Tibial artery (tissue), 4 donors: ENCODE data around the gene MED17.

Experiments used
- DNase-seq, 2 donors: peaks; one replicate each; pipeline ENCODE4 v3.0.0-alpha.2; 2019
- H3K27ac ChIP-seq, 2 donors: fragments of 200-600 bp; sonication (generic) in 1 of 2; 1 replicate in 1 of 2; 2 replicates in 1 of 2; pipeline ENCODE4 v1.5.1; 2018 to 2019; ENCODE audit warnings: mild to moderate bottlenecking in 1 of 2
- H3K27me3 ChIP-seq, 2 donors: fragments of 200-600 bp; sonication (generic) in 1 of 2; one replicate each; pipeline versions ENCODE4 v1.5.1 to v1.6.0; 2016 to 2019
- H3K36me3 ChIP-seq, 3 donors: fragments of 200-600 bp; sonication (generic) in 2 of 3; one replicate each; pipeline ENCODE4 v1.5.1; 2016 to 2019; ENCODE audit warnings: mild to moderate bottlenecking in 2 of 3
- H3K4me1 ChIP-seq, 4 donors: fragments of 200-600 bp; sonication (generic) in 2 of 4; 1 replicate in 3 of 4; 2 replicates in 1 of 4; pipeline ENCODE4 v1.5.1; 2016 to 2019
- H3K4me3 ChIP-seq, 2 donors: fragments of 200-600 bp; sonication (generic) in 1 of 2; 1 replicate in 1 of 2; 2 replicates in 1 of 2; pipeline ENCODE4 v1.5.1; 2018 to 2019; ENCODE audit warnings: mild to moderate bottlenecking in 2 of 2
- H3K9me3 ChIP-seq, 3 donors: fragments of 200-600 bp; sonication (generic) in 1 of 3; one replicate each; pipeline ENCODE4 v1.5.1; 2016 to 2019
- CTCF ChIP-seq, 2 experiments: fragments of 200-600 bp in 1 of 2; fragments of 450-650 bp in 1 of 2; IDR thresholded peaks; one replicate each; pipeline ENCODE4 v1.5.1; 2017 to 2019; ENCODE audit warnings: antibody characterized with exemption in 2 of 2, mild to moderate bottlenecking in 1 of 2, moderate library complexity in 1 of 2
- intact Hi-C: fragments of 100-400 bp; cut with DNase I; formaldehyde crosslinking; loops from one replicate; pipeline ENCODE4 v1.15.0; 2023; ENCODE audit warnings: low total_unique reads

MED17 gene

GRCh38 chr11:93821617-93822016 is 37.5 kb downstream of the MED17 start:
- DNase-seq: no peak
- peaks cover 5 to 15% (median 12%) of the 10 kb centered on the region in 3 donors for H3K36me3 ChIP-seq
- H3K27ac ChIP-seq: no peak overlapping the region
- intact Hi-C loops: no loop called here
- H3K27me3 ChIP-seq: no peaks in the 10 kb centered on the region
- TF ChIP-seq CTCF (IDR thresholded peaks at IDR 0.05): no peak
- no peaks in the 10 kb centered on the region for H3K4me1 ChIP-seq
- no peaks in the 10 kb centered on the region for H3K9me3 ChIP-seq
- H3K4me3 ChIP-seq: no peak overlapping the region

- TF ChIP-seq CTCF (IDR thresholded peaks at IDR 0.05): no peak
- Histone ChIP-seq H3K4me1 (no peaks in the 10 kb centered on the region), H3K9me3 (no peaks in the 10 kb centered on the region), H3K4me3 (no peak overlapping the region), H3K27ac (no peak overlapping the region), H3K36me3 (peaks cover 3 to 11% (median 11%) of the 10 kb centered on the region in 3 donors), H3K27me3 (no peaks in the 10 kb centered on the region)
- no peak for DNase-seq
- intact Hi-C loops: no loop called here
Measured at GRCh38 chr11:93822359-93822758, 38.3 kb downstream of the MED17 start.

- H3K4me1 ChIP-seq: no peaks in the 10 kb centered on the region
- no peaks in the 10 kb centered on the region for H3K27me3 ChIP-seq
- no peak for TF ChIP-seq CTCF (IDR thresholded peaks at IDR 0.05)
- peaks cover 0 to 6% (median 5%) of the 10 kb centered on the region in 3 donors for H3K36me3 ChIP-seq
- no peak overlapping the region for H3K27ac ChIP-seq
- H3K4me3 ChIP-seq: no peak overlapping the region
- DNase-seq: no peak
- no peaks in the 10 kb centered on the region for H3K9me3 ChIP-seq
- intact Hi-C loops: no loop called here
Measured at GRCh38 chr11:93823210-93823609, 39.1 kb downstream of the MED17 start.

GRCh38 chr11:93827363-93827762 is 43.3 kb downstream of the MED17 start:
- DNase-seq: no peak
- H3K27me3 ChIP-seq: no peaks in the 10 kb centered on the region
- intact Hi-C loops: no loop called here
- TF ChIP-seq CTCF (IDR thresholded peaks at IDR 0.05): no peak
- H3K4me3 ChIP-seq: no peak overlapping the region
- H3K9me3 ChIP-seq: no peaks in the 10 kb centered on the region
- H3K36me3 ChIP-seq: no peaks in the 10 kb centered on the region
- H3K4me1 ChIP-seq: no peaks in the 10 kb centered on the region
- no peak overlapping the region for H3K27ac ChIP-seq

GRCh38 chr11:93829598-93829997 is 45.5 kb downstream of the MED17 start:
- no peaks in the 10 kb centered on the region for H3K36me3 ChIP-seq
- no peaks in the 10 kb centered on the region for H3K27me3 ChIP-seq
- no peaks in the 10 kb centered on the region for H3K9me3 ChIP-seq
- H3K27ac ChIP-seq: no peak overlapping the region
- no peak for TF ChIP-seq CTCF (IDR thresholded peaks at IDR 0.05)
- intact Hi-C loops: no loop called here
- DNase-seq: no peak
- no peak overlapping the region for H3K4me3 ChIP-seq
- no peaks in the 10 kb centered on the region for H3K4me1 ChIP-seq
